NB4 (cell line): ENCODE results near the gene BTBD1.

Source experiments
- CTCF ChIP-seq: IDR thresholded peaks from one replicate; pipeline ENCODE4 v1.5.1; 2012; ENCODE audit warnings: low read depth, low read length
- MAX ChIP-seq: IDR thresholded peaks from 2 replicates; pipeline ENCODE4 v1.6.1; 2011; ENCODE audit warnings: low read depth, low read length
- POLR2A ChIP-seq: IDR thresholded peaks from 2 replicates; pipeline ENCODE4 v1.6.1; 2011; ENCODE audit warnings: mild to moderate bottlenecking; ENCODE audit not compliant: insufficient read length; ENCODE audit errors: extremely low read depth

GRCh38 chr15:83109532-83109931 is 42.5 kb upstream of the BTBD1 start:
- TF ChIP-seq CTCF (no peak), POLR2A (no peak), MAX (no peak)
